ENCODE measurements around the gene NSUN6. TPM values are rescaled to one million over a fixed set of nuclear protein-coding genes. Genes with fewer than 3 reads are reported as not detected.

NSUN6 gene
- total and polyA plus RNA-seq, 2 experiments from 2014 or later: 18.1 to 37.4 TPM

- TF ChIP-seq CTCF (conservative IDR thresholded peaks at IDR 0.05; ENCODE audit: low read depth in 2 of 2): no peak
These were observed 150.2 kb downstream of the NSUN6 start (continued) for GRCh38 chr10:18501198-18501597.

GRCh38 chr10:18500576-18500975, 150.8 kb downstream of the NSUN6 start:
- DNase-seq (ENCODE audit: low spot score) (no peak), ATAC-seq (no peak)
- H3K9me2 ChIP-seq (ENCODE audit: insufficient read depth): no peaks in the 10 kb centered on the region
- H3F3A ChIP-seq (replicated peaks; ENCODE audit: low read depth): no peaks in the 10 kb centered on the region
- H2AFZ ChIP-seq: no peak overlapping the region
- no peaks in the 10 kb centered on the region for H3K27me3 ChIP-seq (ENCODE audit: insufficient read depth)
- H3K4me1 Mint-ChIP-seq: peaks cover 17% of the 10 kb centered on the region
- no peak overlapping the region for H3K27ac Mint-ChIP-seq
- H3K27ac ChIP-seq (ENCODE audit: low read depth): no peak overlapping the region
- H3K36me3 Mint-ChIP-seq (ENCODE audit: low read depth): no peaks in the 10 kb centered on the region
- H3K36me3 ChIP-seq (ENCODE audit: insufficient read depth): no peaks in the 10 kb centered on the region
- peaks cover 2% of the 10 kb centered on the region for H3K27me3 Mint-ChIP-seq (ENCODE audit: insufficient read depth, low read depth, poor library complexity)
- H3K4me1 ChIP-seq (ENCODE audit: insufficient read depth): 0 out of 2 replicates have a peak, but pooled peaks cover 3% of the 10 kb centered on the region
- no peak overlapping the region for H3K4me3 ChIP-seq
- no peaks in the 10 kb centered on the region for H3K9me3 Mint-ChIP-seq
- H4K20me1 ChIP-seq (replicated peaks; ENCODE audit: insufficient read depth): no peaks in the 10 kb centered on the region
- H3K79me2 ChIP-seq (replicated peaks; ENCODE audit: insufficient read depth): no peaks in the 10 kb centered on the region
- no peak overlapping the region for H3K4me2 ChIP-seq
- no peak overlapping the region for H3K4me3 Mint-ChIP-seq
- TF ChIP-seq JUNB (IDR thresholded peaks at IDR 0.05; ENCODE audit: unreplicated experiment) (no peak), EZH2phosphoT487 (IDR thresholded peaks at IDR 0.05; ENCODE audit: unreplicated experiment) (no peak), STAT1 (IDR thresholded peaks at IDR 0.05; ENCODE audit: unreplicated experiment) (no peak), ETS1 (IDR thresholded peaks at IDR 0.05) (no peak), ZNF114 (CRISPR knock-in tag; IDR thresholded peaks at IDR 0.05) (no peak), NANOG (IDR thresholded peaks at IDR 0.05; ENCODE audit: borderline replicate concordance) (no peak), REST (IDR thresholded peaks at IDR 0.05; ENCODE audit: unreplicated experiment) (no peak), EZH2 (IDR thresholded peaks at IDR 0.05; ENCODE audit: low read depth, unreplicated experiment) (no peak), ZNF462 (CRISPR knock-in tag; IDR thresholded peaks at IDR 0.05) (no peak), CREB1 (CRISPR knock-in tag; IDR thresholded peaks at IDR 0.05; ENCODE audit: low read depth) (no peak)
